ENCODE measurements around the gene HSBP1.

GRCh38 chr16:83826146-83826913, 18.6 kb downstream of the HSBP1 start:
- TF ChIP-seq, protein P1, sequence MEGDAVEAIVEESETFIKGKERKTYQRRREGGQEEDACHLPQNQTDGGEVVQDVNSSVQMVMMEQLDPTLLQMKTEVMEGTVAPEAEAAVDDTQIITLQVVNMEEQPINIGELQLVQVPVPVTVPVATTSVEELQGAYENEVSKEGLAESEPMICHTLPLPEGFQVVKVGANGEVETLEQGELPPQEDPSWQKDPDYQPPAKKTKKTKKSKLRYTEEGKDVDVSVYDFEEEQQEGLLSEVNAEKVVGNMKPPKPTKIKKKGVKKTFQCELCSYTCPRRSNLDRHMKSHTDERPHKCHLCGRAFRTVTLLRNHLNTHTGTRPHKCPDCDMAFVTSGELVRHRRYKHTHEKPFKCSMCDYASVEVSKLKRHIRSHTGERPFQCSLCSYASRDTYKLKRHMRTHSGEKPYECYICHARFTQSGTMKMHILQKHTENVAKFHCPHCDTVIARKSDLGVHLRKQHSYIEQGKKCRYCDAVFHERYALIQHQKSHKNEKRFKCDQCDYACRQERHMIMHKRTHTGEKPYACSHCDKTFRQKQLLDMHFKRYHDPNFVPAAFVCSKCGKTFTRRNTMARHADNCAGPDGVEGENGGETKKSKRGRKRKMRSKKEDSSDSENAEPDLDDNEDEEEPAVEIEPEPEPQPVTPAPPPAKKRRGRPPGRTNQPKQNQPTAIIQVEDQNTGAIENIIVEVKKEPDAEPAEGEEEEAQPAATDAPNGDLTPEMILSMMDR (IDR thresholded peaks at IDR 0.05 in 4 of 5, conservative IDR thresholded peaks at IDR 0.05 in 1 of 5): peak; percentile 89 to 94 (median 93)
- no peak for TF ChIP-seq POLR2A (IDR thresholded peaks at IDR 0.05)

Data from gastrocnemius medialis (tissue), 4 donors.